Measurements from ENCODE around the gene DISP3. TPM values are rescaled to one million over a fixed set of nuclear protein-coding genes. Genes with fewer than 3 reads are reported as not detected.

Gene DISP3
- total and polyA plus RNA-seq, 9 of the 15 experiments (the other 6 are each of a cell fraction or from before 2014, with no cell fraction given): 0.03 to 0.19 (median 0.15) TPM; not detected in 5

DNA sequence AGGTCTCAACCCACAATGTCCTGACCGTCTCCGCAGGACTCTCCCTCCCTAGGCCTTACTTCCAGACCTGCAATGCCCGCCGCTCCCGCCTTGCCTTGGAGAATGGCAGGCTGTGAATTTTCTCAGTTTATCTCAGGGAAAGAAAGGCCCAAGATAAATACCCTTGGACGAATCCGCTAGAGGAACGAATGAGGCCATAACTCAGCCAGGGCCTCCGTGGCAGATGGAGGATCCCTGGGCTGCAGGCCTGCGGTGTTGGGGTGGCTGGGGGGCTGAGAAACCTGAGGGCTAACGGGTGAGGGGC, 29.9 kb upstream of the DISP3 start:
- Histone ChIP-seq H4K20me1 (replicated peaks; ENCODE audit: control insufficient read depth, insufficient read depth, low read length) (peaks cover 11% of the 10 kb centered on the region), H3K9me3 (replicated peaks; ENCODE audit: control insufficient read depth, insufficient read depth, low read depth, low read length) (no peaks in the 10 kb centered on the region), H3K36me3 (ENCODE audit: control insufficient read depth, insufficient read depth, low read length) (no peaks in the 10 kb centered on the region), H3K4me2 (ENCODE audit: insufficient read depth, low read length) (no peak overlapping the region), H3K27me3 (ENCODE audit: control insufficient read depth in 2 of 2, insufficient read depth in 2 of 2, low read length in 2 of 2) (peaks cover 27 to 85% of the 10 kb centered on the region in 2 experiments; a peak in 4 of 5 replicates), H3K4me3 (no peak overlapping the region), H3K79me2 (ENCODE audit: control insufficient read depth, insufficient read depth, low read length) (no peaks in the 10 kb centered on the region), H3K9ac (ENCODE audit: insufficient read depth in 1 of 2, low read depth in 2 of 2, low read length in 2 of 2) (no peak overlapping the region), H3K4me1 (replicated peaks in 1 of 2; ENCODE audit: control insufficient read depth in 2 of 2, insufficient read depth in 2 of 2, low read length in 2 of 2) (peaks cover 3 to 6% of the 10 kb centered on the region in 2 experiments; a peak in 2 of 5 replicates), H2AFZ (ENCODE audit: low read depth, low read length) (no peak overlapping the region), H3K27ac (ENCODE audit: extremely low read depth, low read depth, low read length) (no peak overlapping the region), H3K9me1 (ENCODE audit: control insufficient read depth, insufficient read depth, low read length) (no peaks in the 10 kb centered on the region)
- no peak for FAIRE-seq
- in situ Hi-C loops (cut with MboI) (no loop called here), intact Hi-C loops (cut with micrococcal nuclease) (no loop called here)
- ChIA-PET POLR2A (no interaction called here), CTCF (ENCODE audit: low intra/inter-chr PET ratio) (no interaction called here)
- ATAC-seq: no peak
- 9% methylated on average over 11 of the region's 11 CpGs for WGBS (ENCODE audit: insufficient coverage, low coverage, missing lambda C conversion rate)
- DNase-seq (ENCODE audit: extremely low read depth in 1 of 4, low spot score in 3 of 4): no peak
- no TSS peak for BruUV-seq (replicated peaks)
- TF ChIP-seq RHOXF2B (CRISPR knock-in tag; conservative IDR thresholded peaks at IDR 0.05) (no peak), ZNF41 (CRISPR knock-in tag; conservative IDR thresholded peaks at IDR 0.05) (no peak), PHF8 (IDR thresholded peaks at IDR 0.05; ENCODE audit: borderline replicate concordance, low read length) (no peak), KAT2B (IDR thresholded peaks at IDR 0.05; ENCODE audit: low read depth, low read length) (no peak), SPI1 (IDR thresholded peaks at IDR 0.05; ENCODE audit: borderline replicate concordance, low read depth, low read length) (no peak), PHTF2 (CRISPR knock-in tag; IDR thresholded peaks at IDR 0.05) (no peak), POLR3G (IDR thresholded peaks at IDR 0.05; ENCODE audit: extremely low read depth, insufficient read length, insufficient replicate concordance) (no peak), PCBP2 (IDR thresholded peaks at IDR 0.05; ENCODE audit: low read depth, low read length, poor library complexity, severe bottlenecking) (no peak)
- TF ChIP-seq, protein P1, sequence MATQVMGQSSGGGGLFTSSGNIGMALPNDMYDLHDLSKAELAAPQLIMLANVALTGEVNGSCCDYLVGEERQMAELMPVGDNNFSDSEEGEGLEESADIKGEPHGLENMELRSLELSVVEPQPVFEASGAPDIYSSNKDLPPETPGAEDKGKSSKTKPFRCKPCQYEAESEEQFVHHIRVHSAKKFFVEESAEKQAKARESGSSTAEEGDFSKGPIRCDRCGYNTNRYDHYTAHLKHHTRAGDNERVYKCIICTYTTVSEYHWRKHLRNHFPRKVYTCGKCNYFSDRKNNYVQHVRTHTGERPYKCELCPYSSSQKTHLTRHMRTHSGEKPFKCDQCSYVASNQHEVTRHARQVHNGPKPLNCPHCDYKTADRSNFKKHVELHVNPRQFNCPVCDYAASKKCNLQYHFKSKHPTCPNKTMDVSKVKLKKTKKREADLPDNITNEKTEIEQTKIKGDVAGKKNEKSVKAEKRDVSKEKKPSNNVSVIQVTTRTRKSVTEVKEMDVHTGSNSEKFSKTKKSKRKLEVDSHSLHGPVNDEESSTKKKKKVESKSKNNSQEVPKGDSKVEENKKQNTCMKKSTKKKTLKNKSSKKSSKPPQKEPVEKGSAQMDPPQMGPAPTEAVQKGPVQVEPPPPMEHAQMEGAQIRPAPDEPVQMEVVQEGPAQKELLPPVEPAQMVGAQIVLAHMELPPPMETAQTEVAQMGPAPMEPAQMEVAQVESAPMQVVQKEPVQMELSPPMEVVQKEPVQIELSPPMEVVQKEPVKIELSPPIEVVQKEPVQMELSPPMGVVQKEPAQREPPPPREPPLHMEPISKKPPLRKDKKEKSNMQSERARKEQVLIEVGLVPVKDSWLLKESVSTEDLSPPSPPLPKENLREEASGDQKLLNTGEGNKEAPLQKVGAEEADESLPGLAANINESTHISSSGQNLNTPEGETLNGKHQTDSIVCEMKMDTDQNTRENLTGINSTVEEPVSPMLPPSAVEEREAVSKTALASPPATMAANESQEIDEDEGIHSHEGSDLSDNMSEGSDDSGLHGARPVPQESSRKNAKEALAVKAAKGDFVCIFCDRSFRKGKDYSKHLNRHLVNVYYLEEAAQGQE (IDR thresholded peaks at IDR 0.05; ENCODE audit: borderline replicate concordance): no peak
- TF ChIP-seq, protein P1 (CRISPR knock-in tag; IDR thresholded peaks at IDR 0.05; ENCODE audit: low read depth): no peak
- TF ChIP-seq, protein P2, sequence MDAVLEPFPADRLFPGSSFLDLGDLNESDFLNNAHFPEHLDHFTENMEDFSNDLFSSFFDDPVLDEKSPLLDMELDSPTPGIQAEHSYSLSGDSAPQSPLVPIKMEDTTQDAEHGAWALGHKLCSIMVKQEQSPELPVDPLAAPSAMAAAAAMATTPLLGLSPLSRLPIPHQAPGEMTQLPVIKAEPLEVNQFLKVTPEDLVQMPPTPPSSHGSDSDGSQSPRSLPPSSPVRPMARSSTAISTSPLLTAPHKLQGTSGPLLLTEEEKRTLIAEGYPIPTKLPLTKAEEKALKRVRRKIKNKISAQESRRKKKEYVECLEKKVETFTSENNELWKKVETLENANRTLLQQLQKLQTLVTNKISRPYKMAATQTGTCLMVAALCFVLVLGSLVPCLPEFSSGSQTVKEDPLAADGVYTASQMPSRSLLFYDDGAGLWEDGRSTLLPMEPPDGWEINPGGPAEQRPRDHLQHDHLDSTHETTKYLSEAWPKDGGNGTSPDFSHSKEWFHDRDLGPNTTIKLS (IDR thresholded peaks at IDR 0.05; ENCODE audit: borderline replicate concordance, low read depth): no peak
- TF ChIP-seq, protein P3, sequence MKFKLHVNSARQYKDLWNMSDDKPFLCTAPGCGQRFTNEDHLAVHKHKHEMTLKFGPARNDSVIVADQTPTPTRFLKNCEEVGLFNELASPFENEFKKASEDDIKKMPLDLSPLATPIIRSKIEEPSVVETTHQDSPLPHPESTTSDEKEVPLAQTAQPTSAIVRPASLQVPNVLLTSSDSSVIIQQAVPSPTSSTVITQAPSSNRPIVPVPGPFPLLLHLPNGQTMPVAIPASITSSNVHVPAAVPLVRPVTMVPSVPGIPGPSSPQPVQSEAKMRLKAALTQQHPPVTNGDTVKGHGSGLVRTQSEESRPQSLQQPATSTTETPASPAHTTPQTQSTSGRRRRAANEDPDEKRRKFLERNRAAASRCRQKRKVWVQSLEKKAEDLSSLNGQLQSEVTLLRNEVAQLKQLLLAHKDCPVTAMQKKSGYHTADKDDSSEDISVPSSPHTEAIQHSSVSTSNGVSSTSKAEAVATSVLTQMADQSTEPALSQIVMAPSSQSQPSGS (CRISPR knock-in tag; IDR thresholded peaks at IDR 0.05): no peak
- TF ChIP-seq, protein P4, sequence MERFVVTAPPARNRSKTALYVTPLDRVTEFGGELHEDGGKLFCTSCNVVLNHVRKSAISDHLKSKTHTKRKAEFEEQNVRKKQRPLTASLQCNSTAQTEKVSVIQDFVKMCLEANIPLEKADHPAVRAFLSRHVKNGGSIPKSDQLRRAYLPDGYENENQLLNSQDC (CRISPR knock-in tag; IDR thresholded peaks at IDR 0.05): no peak
